ENCODE data around the gene ADAM15. TPM values are rescaled to one million over a fixed set of nuclear protein-coding genes. Genes with fewer than 3 reads are reported as not detected.

ADAM15 gene
- polyA plus RNA-seq, 1 donor from 2014 or later = 24.8 TPM

GRCh38 chr1:155043301-155043702, 7.8 kb upstream of the ADAM15 start:
- H3K36me3 ChIP-seq (ENCODE audit: insufficient read depth, low read length) = no peaks in the 10 kb centered on the region
- no peaks in the 10 kb centered on the region for H3K9me2 ChIP-seq (ENCODE audit: insufficient read depth, low read length)
- H2AFZ ChIP-seq (ENCODE audit: low read depth, low read length) = no peak overlapping the region
- no peak overlapping the region for H3K27ac ChIP-seq (ENCODE audit: low read length)
- no peak overlapping the region for H3K4me2 ChIP-seq (ENCODE audit: low read length)
- H3K9ac ChIP-seq (ENCODE audit: low read length) = no peak overlapping the region
- no peaks in the 10 kb centered on the region for H4K20me1 ChIP-seq (ENCODE audit: insufficient read depth)
- TF ChIP-seq SMC3 (conservative IDR thresholded peaks at IDR 0.05; ENCODE audit: poor library complexity) (no peak), MXI1 (conservative IDR thresholded peaks at IDR 0.05; ENCODE audit: poor library complexity, severe bottlenecking) (no peak), POLR2AphosphoS5 (IDR thresholded peaks at IDR 0.05) (no peak), EP300 (conservative IDR thresholded peaks at IDR 0.05; ENCODE audit: poor library complexity, severe bottlenecking) (no peak), REST (IDR thresholded peaks at IDR 0.05; ENCODE audit: borderline replicate concordance) (no peak), EZH2 (IDR thresholded peaks at IDR 0.05; ENCODE audit: borderline replicate concordance, insufficient read depth, low read length, poor library complexity, severe bottlenecking) (no peak), TAF1 (IDR thresholded peaks at IDR 0.05; ENCODE audit: low read depth) (no peak), RAD21 (conservative IDR thresholded peaks at IDR 0.05) (no peak)
- TF ChIP-seq, protein P1, sequence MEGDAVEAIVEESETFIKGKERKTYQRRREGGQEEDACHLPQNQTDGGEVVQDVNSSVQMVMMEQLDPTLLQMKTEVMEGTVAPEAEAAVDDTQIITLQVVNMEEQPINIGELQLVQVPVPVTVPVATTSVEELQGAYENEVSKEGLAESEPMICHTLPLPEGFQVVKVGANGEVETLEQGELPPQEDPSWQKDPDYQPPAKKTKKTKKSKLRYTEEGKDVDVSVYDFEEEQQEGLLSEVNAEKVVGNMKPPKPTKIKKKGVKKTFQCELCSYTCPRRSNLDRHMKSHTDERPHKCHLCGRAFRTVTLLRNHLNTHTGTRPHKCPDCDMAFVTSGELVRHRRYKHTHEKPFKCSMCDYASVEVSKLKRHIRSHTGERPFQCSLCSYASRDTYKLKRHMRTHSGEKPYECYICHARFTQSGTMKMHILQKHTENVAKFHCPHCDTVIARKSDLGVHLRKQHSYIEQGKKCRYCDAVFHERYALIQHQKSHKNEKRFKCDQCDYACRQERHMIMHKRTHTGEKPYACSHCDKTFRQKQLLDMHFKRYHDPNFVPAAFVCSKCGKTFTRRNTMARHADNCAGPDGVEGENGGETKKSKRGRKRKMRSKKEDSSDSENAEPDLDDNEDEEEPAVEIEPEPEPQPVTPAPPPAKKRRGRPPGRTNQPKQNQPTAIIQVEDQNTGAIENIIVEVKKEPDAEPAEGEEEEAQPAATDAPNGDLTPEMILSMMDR (IDR thresholded peaks at IDR 0.05; ENCODE audit: poor library complexity, severe bottlenecking) = no peak
- no peaks in the 10 kb centered on the region for H3K27me3 ChIP-seq (ENCODE audit: insufficient read depth, low read depth, low read length)
- H3F3A ChIP-seq (ENCODE audit: insufficient read depth, low read length, poor library complexity, severe bottlenecking) = no peaks in the 10 kb centered on the region
- no peak overlapping the region for H3K4me3 ChIP-seq (ENCODE audit: low read length)
- H3K9me3 ChIP-seq (ENCODE audit: low read length) = no peaks in the 10 kb centered on the region
- H3K79me2 ChIP-seq (replicated peaks; ENCODE audit: insufficient read depth, low read length) = no peaks in the 10 kb centered on the region

GRCh38 chr1:155043793-155044192, 7.3 kb upstream of the ADAM15 start:
- H3K27me3 ChIP-seq (ENCODE audit: insufficient read depth, low read depth, low read length) = no peaks in the 10 kb centered on the region
- H3K4me2 ChIP-seq (ENCODE audit: low read length) = no peak overlapping the region

More at GRCh38 chr1:155043793-155044192, 7.3 kb upstream of the ADAM15 start:
- no peaks in the 10 kb centered on the region for H4K20me1 ChIP-seq (ENCODE audit: insufficient read depth)
- no peak overlapping the region for H3K9ac ChIP-seq (ENCODE audit: low read length)
- no peak for TF ChIP-seq EZH2 (IDR thresholded peaks at IDR 0.05; ENCODE audit: borderline replicate concordance, insufficient read depth, low read length, poor library complexity, severe bottlenecking)
- TF ChIP-seq RAD21 (conservative IDR thresholded peaks at IDR 0.05) = no peak
- TF ChIP-seq, protein P1 (IDR thresholded peaks at IDR 0.05; ENCODE audit: poor library complexity, severe bottlenecking) = no peak
- TF ChIP-seq POLR2AphosphoS5 (IDR thresholded peaks at IDR 0.05) = no peak
- no peak for TF ChIP-seq SMC3 (conservative IDR thresholded peaks at IDR 0.05; ENCODE audit: poor library complexity)
- no peak for TF ChIP-seq EP300 (conservative IDR thresholded peaks at IDR 0.05; ENCODE audit: poor library complexity, severe bottlenecking)
- TF ChIP-seq REST (IDR thresholded peaks at IDR 0.05; ENCODE audit: borderline replicate concordance) = no peak
- no peak for TF ChIP-seq TAF1 (IDR thresholded peaks at IDR 0.05; ENCODE audit: low read depth)
- TF ChIP-seq MXI1 (conservative IDR thresholded peaks at IDR 0.05; ENCODE audit: poor library complexity, severe bottlenecking) = no peak
- no peak overlapping the region for H2AFZ ChIP-seq (ENCODE audit: low read depth, low read length)
- no peak overlapping the region for H3K4me3 ChIP-seq (ENCODE audit: low read length)
- H3K36me3 ChIP-seq (ENCODE audit: insufficient read depth, low read length) = no peaks in the 10 kb centered on the region
- no peak overlapping the region for H3K27ac ChIP-seq (ENCODE audit: low read length)
- H3K9me3 ChIP-seq (ENCODE audit: low read length) = no peaks in the 10 kb centered on the region
- H3F3A ChIP-seq (ENCODE audit: insufficient read depth, low read length, poor library complexity, severe bottlenecking) = no peaks in the 10 kb centered on the region
- no peaks in the 10 kb centered on the region for H3K9me2 ChIP-seq (ENCODE audit: insufficient read depth, low read length)
- no peaks in the 10 kb centered on the region for H3K79me2 ChIP-seq (replicated peaks; ENCODE audit: insufficient read depth, low read length)

Measured in neural cell (in vitro differentiated cells).